LNCaP clone FGC (cell line): ENCODE data around the gene ZBBX.

Source experiments
- DNase-seq: peaks from one replicate; pipeline ENCODE4 v3.0.0-alpha.2; 2011; ENCODE audit warnings: low read depth
- H3K4me3 ChIP-seq: 2 replicates; pipeline ENCODE4 v1.5.1; 2011; ENCODE audit warnings: mild to moderate bottlenecking, low read depth, low read length, control low read depth
- TF ChIP-seq, protein P1 (sequence below): IDR thresholded peaks from 2 replicates; pipeline ENCODE4 v1.5.1; 2012; ENCODE audit warnings: mild to moderate bottlenecking; ENCODE audit not compliant: control insufficient read depth, insufficient read depth; ENCODE audit errors: extremely low read depth

ZBBX gene

DNA sequence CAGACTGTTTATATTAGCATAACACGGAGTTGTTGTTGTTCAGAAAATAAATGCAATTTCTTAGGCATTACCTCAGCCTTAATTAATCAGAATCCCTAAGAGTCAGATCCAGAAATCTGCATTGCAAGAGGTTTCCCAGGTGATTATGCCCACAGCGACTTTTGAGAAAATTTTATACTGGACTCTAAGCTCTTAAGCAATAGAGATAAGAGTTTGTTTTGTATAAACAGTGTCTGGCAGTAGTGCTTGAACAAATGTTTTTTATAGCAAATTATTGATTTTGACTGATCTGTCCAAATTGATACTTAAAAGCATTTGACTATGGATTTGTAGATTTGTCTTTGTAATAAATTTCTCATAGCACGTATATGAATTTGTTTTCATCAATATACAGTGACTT is 92.8 kb downstream of the ZBBX start:
- TF ChIP-seq, protein P1, sequence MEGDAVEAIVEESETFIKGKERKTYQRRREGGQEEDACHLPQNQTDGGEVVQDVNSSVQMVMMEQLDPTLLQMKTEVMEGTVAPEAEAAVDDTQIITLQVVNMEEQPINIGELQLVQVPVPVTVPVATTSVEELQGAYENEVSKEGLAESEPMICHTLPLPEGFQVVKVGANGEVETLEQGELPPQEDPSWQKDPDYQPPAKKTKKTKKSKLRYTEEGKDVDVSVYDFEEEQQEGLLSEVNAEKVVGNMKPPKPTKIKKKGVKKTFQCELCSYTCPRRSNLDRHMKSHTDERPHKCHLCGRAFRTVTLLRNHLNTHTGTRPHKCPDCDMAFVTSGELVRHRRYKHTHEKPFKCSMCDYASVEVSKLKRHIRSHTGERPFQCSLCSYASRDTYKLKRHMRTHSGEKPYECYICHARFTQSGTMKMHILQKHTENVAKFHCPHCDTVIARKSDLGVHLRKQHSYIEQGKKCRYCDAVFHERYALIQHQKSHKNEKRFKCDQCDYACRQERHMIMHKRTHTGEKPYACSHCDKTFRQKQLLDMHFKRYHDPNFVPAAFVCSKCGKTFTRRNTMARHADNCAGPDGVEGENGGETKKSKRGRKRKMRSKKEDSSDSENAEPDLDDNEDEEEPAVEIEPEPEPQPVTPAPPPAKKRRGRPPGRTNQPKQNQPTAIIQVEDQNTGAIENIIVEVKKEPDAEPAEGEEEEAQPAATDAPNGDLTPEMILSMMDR = no peak
- DNase-seq = no peak

DNA sequence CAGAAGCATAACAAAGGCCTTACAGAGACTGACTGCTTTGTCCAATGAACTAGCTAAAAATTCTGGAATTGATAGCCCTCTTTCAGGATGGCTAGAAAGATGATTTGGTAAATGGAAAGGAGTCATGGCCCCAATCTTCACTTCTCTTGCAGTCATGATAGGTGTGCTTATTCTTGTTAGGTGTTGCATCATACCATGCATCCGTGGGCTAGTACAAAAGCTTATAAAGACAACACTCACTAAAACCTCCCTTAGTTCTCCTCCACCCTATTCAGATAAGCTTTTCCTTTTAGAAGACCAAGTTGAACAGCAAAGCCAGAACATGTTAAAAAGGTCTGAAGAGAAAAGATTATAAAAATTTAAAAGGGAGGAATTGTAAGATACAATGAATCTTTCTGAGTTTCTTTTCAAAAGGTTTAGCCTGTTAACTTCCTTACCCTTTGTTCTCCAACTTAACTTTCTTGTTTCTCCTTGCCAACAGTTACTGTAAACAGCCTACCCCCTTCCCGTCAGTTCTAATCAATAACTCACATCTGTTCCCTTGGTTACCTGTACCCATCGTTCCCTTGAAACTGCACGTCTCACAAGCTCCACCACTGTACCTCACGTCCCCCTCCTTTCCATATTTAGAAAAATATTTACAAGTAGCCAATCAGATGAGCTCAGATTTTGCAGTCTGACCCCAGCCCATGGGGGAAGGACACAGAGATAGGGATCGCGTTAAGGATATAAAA is 105.8 kb downstream of the ZBBX start:
- H3K4me3 ChIP-seq = no peak overlapping the region
- no peak for DNase-seq
- TF ChIP-seq, protein P1 = no peak

More for the DNA sequence above, 92.8 kb downstream of the ZBBX start:
- H3K4me3 ChIP-seq = no peak overlapping the region

DNA sequence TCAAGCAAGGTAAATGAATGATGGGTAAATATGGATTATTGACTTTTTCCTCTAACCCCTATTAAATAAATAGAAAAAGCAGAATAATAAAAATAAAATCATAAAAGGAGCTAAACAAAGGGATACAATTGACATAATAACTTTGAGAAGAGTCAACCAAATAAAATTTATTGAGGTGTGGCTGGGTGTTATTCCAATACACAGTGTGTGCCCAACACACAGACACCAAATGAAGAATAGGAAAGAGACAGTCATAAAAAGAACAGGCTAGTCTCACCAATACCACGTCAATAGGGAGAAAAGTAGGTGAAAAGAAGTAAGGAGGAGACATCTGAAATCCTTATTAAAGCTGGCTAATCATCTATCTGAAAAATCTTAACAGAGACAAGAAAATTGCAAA is 127.1 kb downstream of the ZBBX start:
- DNase-seq = peak; percentile 83
- TF ChIP-seq, protein P1 = no peak
- no peak overlapping the region for H3K4me3 ChIP-seq

DNA sequence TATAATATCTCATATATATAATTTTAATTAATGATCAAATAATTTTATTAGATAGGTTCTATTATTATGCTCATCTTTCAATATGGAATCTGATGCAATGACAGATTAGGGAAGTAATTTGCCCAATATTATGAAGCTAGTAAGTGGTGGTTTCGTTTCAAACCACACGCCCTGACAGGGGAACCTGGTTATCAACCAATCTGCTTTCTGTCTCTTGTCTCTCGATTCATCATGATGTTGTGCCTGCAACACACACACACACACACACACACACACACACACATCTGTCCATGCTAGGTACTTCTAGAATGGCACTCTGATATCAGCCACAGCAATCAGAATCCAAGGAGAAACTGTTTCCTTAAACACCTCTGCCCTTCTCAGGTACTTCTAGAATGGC is 128.4 kb downstream of the ZBBX start:
- no peak for DNase-seq
- no peak overlapping the region for H3K4me3 ChIP-seq

DNA sequence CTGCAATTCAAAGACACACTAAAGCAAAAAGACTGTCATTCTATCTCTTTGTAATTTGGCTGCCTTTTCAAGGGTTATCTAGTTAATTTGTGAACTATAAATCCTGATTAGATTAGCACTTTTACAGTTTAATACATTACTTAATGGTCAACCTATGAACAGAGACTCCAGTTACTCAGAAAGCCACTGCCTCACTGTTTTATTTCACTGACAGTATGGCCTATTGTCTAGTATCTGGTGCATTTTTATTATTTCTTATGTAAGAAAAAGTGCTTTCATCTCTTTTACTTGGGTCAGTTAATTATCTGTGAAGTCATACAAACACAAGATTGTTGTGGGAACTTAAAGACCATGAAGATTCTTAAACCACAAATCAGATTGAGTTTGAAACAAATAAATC is 133.8 kb downstream of the ZBBX start:
- DNase-seq = no peak
- TF ChIP-seq, protein P1 = no peak
- no peak overlapping the region for H3K4me3 ChIP-seq

More for the DNA sequence above, 128.4 kb downstream of the ZBBX start:
- TF ChIP-seq, protein P1 = no peak

GRCh38 chr3:167241048-167241845 is 138.8 kb downstream of the ZBBX start:
- TF ChIP-seq, protein P1 = no peak
- DNase-seq = no peak
- no peak overlapping the region for H3K4me3 ChIP-seq
